ENCODE measurements around the gene S100PBP. TPM values are rescaled to one million over a fixed set of nuclear protein-coding genes. Genes with fewer than 3 reads are reported as not detected.
"Not testable (repeated sequence)": the region's sequence is repeated elsewhere in the genome, so short reads cannot be mapped to it uniquely, and the experiment has no call there.

The S100PBP gene
- total and polyA plus RNA-seq, 2 donors (not counting 1 experiment from before 2014, with no cell fraction given), result 36.3 to 41.8 TPM

DNA sequence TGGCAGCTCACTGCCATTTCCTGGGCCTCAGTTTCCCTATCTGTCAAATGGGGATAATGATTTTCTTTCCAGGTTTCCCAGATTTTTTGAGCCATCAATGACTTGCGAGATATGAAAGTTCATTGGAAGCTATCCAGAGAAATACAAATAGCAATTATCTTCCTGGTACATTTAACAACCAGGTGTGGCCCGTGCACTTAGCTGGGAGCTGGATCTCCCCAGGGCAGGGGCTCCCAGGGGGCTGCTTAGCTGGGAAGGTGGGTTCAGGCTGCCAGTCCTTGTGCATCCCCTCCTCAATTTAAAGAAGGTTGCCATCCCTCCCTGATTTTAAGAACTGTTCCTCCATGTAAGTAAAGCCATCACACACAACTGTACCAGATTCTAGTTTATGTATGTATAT, 87.3 kb downstream of the S100PBP start:
- TF ChIP-seq, protein P1, sequence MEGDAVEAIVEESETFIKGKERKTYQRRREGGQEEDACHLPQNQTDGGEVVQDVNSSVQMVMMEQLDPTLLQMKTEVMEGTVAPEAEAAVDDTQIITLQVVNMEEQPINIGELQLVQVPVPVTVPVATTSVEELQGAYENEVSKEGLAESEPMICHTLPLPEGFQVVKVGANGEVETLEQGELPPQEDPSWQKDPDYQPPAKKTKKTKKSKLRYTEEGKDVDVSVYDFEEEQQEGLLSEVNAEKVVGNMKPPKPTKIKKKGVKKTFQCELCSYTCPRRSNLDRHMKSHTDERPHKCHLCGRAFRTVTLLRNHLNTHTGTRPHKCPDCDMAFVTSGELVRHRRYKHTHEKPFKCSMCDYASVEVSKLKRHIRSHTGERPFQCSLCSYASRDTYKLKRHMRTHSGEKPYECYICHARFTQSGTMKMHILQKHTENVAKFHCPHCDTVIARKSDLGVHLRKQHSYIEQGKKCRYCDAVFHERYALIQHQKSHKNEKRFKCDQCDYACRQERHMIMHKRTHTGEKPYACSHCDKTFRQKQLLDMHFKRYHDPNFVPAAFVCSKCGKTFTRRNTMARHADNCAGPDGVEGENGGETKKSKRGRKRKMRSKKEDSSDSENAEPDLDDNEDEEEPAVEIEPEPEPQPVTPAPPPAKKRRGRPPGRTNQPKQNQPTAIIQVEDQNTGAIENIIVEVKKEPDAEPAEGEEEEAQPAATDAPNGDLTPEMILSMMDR (conservative IDR thresholded peaks at IDR 0.05 in 1 of 2, IDR thresholded peaks at IDR 0.05 in 1 of 2; ENCODE audit: low read depth in 1 of 2, low read length in 2 of 2), result no peak
- no peak for TF ChIP-seq EZH2 (IDR thresholded peaks at IDR 0.05; ENCODE audit: low read length, missing control alignments)

DNA sequence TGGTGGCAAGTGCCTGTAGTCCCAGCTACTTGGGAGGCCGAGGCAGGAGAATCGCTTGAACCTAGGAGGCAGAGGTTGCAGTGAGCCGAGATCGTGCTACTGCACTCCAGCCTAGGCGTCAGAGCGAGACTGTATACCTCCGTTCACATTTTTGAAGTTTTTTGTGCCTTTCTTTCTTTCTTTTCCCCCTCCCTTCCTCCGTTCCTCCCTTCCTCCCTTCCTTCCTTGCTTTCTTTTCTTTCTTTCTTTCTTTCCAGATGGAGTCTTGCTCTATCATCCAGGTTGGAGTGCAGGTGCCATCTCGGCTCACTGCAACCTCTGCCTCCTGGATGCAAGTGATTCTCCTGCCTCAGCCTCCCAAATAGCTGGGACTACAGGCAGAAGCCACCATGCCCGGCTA, 88.1 kb downstream of the S100PBP start:
- DNase-seq (ENCODE audit: low read depth in 2 of 2); H3K4me2 ChIP-seq (ENCODE audit: extremely low read depth, insufficient read depth, low read length); H3K9ac ChIP-seq (ENCODE audit: insufficient read depth, low read length); H3K27ac ChIP-seq (ENCODE audit: insufficient read depth, low read length); H4K20me1 ChIP-seq (ENCODE audit: control insufficient read depth, extremely low read depth, insufficient read depth, low read length); H3K9me3 ChIP-seq (ENCODE audit: control insufficient read depth, insufficient read depth, low read depth, low read length); H3K27me3 ChIP-seq (ENCODE audit: control insufficient read depth, insufficient read depth, low read length); H3K36me3 ChIP-seq (ENCODE audit: control insufficient read depth, insufficient read depth, low read length); H3K4me1 ChIP-seq (ENCODE audit: control insufficient read depth, extremely low read depth, insufficient read depth, low read length); H3K4me3 ChIP-seq (replicated peaks in 1 of 4; ENCODE audit: control extremely low read depth in 1 of 4, insufficient read depth in 1 of 4, low read depth in 3 of 4, low read length in 4 of 4); H2AFZ ChIP-seq (ENCODE audit: low read length); H3K79me2 ChIP-seq (ENCODE audit: control insufficient read depth, insufficient read depth, low read length): not testable (repeated sequence)

More for the DNA sequence above, 87.3 kb downstream of the S100PBP start:
- no peak overlapping the region for H3K4me2 ChIP-seq (ENCODE audit: extremely low read depth, insufficient read depth, low read length)
- no peak overlapping the region for H3K9ac ChIP-seq (ENCODE audit: insufficient read depth, low read length)
- no peak overlapping the region for H3K4me3 ChIP-seq (replicated peaks in 1 of 4; ENCODE audit: control extremely low read depth in 1 of 4, insufficient read depth in 1 of 4, low read depth in 3 of 4, low read length in 4 of 4)
- H3K27me3 ChIP-seq (ENCODE audit: control insufficient read depth, insufficient read depth, low read length), result peaks cover 5% of the 10 kb centered on the region
- no peak overlapping the region for H3K27ac ChIP-seq (ENCODE audit: insufficient read depth, low read length)
- H3K79me2 ChIP-seq (ENCODE audit: control insufficient read depth, insufficient read depth, low read length), result no peaks in the 10 kb centered on the region
- H2AFZ ChIP-seq (ENCODE audit: low read length), result no peak overlapping the region
- no peaks in the 10 kb centered on the region for H4K20me1 ChIP-seq (ENCODE audit: control insufficient read depth, extremely low read depth, insufficient read depth, low read length)
- H3K36me3 ChIP-seq (ENCODE audit: control insufficient read depth, insufficient read depth, low read length), result no peaks in the 10 kb centered on the region
- H3K9me3 ChIP-seq (ENCODE audit: control insufficient read depth, insufficient read depth, low read depth, low read length), result no peaks in the 10 kb centered on the region
- DNase-seq (ENCODE audit: low read depth in 2 of 2), result no peak
- no peaks in the 10 kb centered on the region for H3K4me1 ChIP-seq (ENCODE audit: control insufficient read depth, extremely low read depth, insufficient read depth, low read length)

DNA sequence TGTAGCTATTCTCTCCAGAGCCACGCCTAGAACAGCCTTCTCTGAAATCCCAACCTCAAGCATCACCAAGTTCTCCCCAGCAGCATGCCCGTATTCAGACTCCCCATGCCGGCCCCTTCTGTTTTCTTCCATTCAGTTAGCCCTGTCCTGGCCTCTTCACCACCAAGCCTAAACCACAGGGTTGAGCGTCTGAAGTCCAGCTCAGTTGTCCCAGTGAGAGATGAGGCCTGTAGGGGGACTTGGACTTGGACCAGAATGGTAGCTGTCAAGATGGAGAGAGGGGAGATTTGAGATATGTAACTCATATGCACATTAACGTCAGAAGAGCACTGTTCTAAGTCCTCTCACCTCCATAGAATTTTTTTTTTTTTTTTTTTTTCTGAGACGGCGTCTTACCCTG, 89.2 kb downstream of the S100PBP start:
- DNase-seq (ENCODE audit: low read depth in 2 of 2), result no peak
- H3K9ac ChIP-seq (ENCODE audit: insufficient read depth, low read length), result no peak overlapping the region
- no peak overlapping the region for H3K27ac ChIP-seq (ENCODE audit: insufficient read depth, low read length)
- peaks cover 9% of the 10 kb centered on the region for H3K27me3 ChIP-seq (ENCODE audit: control insufficient read depth, insufficient read depth, low read length)
- no peaks in the 10 kb centered on the region for H3K4me1 ChIP-seq (ENCODE audit: control insufficient read depth, extremely low read depth, insufficient read depth, low read length)
- no peaks in the 10 kb centered on the region for H3K9me3 ChIP-seq (ENCODE audit: control insufficient read depth, insufficient read depth, low read depth, low read length)
- TF ChIP-seq EZH2 (IDR thresholded peaks at IDR 0.05; ENCODE audit: low read length, missing control alignments), result no peak
- TF ChIP-seq, protein P1 (conservative IDR thresholded peaks at IDR 0.05 in 1 of 2, IDR thresholded peaks at IDR 0.05 in 1 of 2; ENCODE audit: low read depth in 1 of 2, low read length in 2 of 2), result no peak
- no peak overlapping the region for H3K4me2 ChIP-seq (ENCODE audit: extremely low read depth, insufficient read depth, low read length)
- H3K4me3 ChIP-seq (replicated peaks in 1 of 4; ENCODE audit: control extremely low read depth in 1 of 4, insufficient read depth in 1 of 4, low read depth in 3 of 4, low read length in 4 of 4), result no peak overlapping the region
- H3K36me3 ChIP-seq (ENCODE audit: control insufficient read depth, insufficient read depth, low read length), result no peaks in the 10 kb centered on the region
- no peaks in the 10 kb centered on the region for H4K20me1 ChIP-seq (ENCODE audit: control insufficient read depth, extremely low read depth, insufficient read depth, low read length)
- no peak overlapping the region for H2AFZ ChIP-seq (ENCODE audit: low read length)
- H3K79me2 ChIP-seq (ENCODE audit: control insufficient read depth, insufficient read depth, low read length), result no peaks in the 10 kb centered on the region
